CD4-positive, CD25-positive, alpha-beta regulatory T cell (primary cell): ENCODE results near the gene GLYR1. TPM values are rescaled to one million over a fixed set of nuclear protein-coding genes. Genes with fewer than 3 reads are reported as not detected.

Experiments
- ATAC-seq, 2 donors: fragments of 150-1000 bp; cut with Tn5 transposase; one replicate each; pipeline ENCODE4 v1.10.0; 2021; ENCODE audit warnings: low read depth in 2 of 2, moderate number of reproducible peaks in 2 of 2, moderate library complexity in 1 of 2
- DNase-seq, 3 donors: peaks; one replicate each; pipeline versions ENCODE4 v3.0.0 to v3.0.0-alpha.2; 2012 to 2022; ENCODE audit warnings: mixed read lengths in 1 of 3
- H3K27ac ChIP-seq: one replicate; pipeline ENCODE4 v1.7.0; 2013; ENCODE audit warnings: mild to moderate bottlenecking, low read length; ENCODE audit not compliant: insufficient read depth, poor library complexity, severe bottlenecking
- H3K27me3 ChIP-seq: one replicate; pipeline ENCODE4 v1.7.0; 2013; ENCODE audit warnings: low read length; ENCODE audit not compliant: control insufficient read depth, insufficient read depth
- H3K36me3 ChIP-seq: one replicate; pipeline ENCODE4 v1.7.0; 2013; ENCODE audit warnings: mild to moderate bottlenecking, low read length, moderate library complexity; ENCODE audit not compliant: control insufficient read depth, insufficient read depth
- H3K4me1 ChIP-seq: 2 replicates; pipeline ENCODE4 v1.7.0; 2013; ENCODE audit warnings: mild to moderate bottlenecking, low read length; ENCODE audit not compliant: insufficient read depth, control insufficient read depth, poor library complexity, severe bottlenecking
- H3K4me3 ChIP-seq: one replicate; pipeline ENCODE4 v1.7.0; 2013; ENCODE audit warnings: low read depth, mild to moderate bottlenecking, low read length, moderate library complexity
- H3K9me3 ChIP-seq, 2 experiments: 1 replicate in 1 of 2; 2 replicates in 1 of 2; pipeline ENCODE4 v1.7.0; 2013; ENCODE audit warnings: low read length in 2 of 2, mild to moderate bottlenecking in 1 of 2, moderate library complexity in 1 of 2; ENCODE audit not compliant: control insufficient read depth in 2 of 2
- H3K27ac Mint-ChIP-seq, 3 donors: one replicate each; pipeline ENCODE4 v1.8.0; 2020 to 2022; ENCODE audit warnings: mild to moderate bottlenecking in 3 of 3, mixed read lengths in 3 of 3, moderate library complexity in 2 of 3
- H3K27me3 Mint-ChIP-seq: one replicate; pipeline ENCODE4 v1.8.0; 2022; ENCODE audit warnings: mild to moderate bottlenecking, mixed read lengths
- H3K36me3 Mint-ChIP-seq: one replicate; pipeline ENCODE4 v1.8.0; 2020; ENCODE audit warnings: mixed read lengths
- H3K4me1 Mint-ChIP-seq, 4 donors: one replicate each; pipeline ENCODE4 v1.8.0; 2020 to 2022; ENCODE audit warnings: mixed read lengths in 4 of 4, mild to moderate bottlenecking in 1 of 4
- H3K4me3 Mint-ChIP-seq, 4 donors: one replicate each; pipeline ENCODE4 v1.8.0; 2020 to 2022; ENCODE audit warnings: mild to moderate bottlenecking in 4 of 4, mixed read lengths in 4 of 4, moderate library complexity in 3 of 4
- H3K9me3 Mint-ChIP-seq, 7 donors: one replicate each; pipeline ENCODE4 v1.8.0; 2020 to 2022; ENCODE audit warnings: mixed read lengths in 7 of 7, mild to moderate bottlenecking in 3 of 7, moderate library complexity in 2 of 7
- polyA plus RNA-seq, 4 donors: library from polyadenylated mRNA; unstranded; fragments of 300-500 nt; fragmentation: Illumina TruSeq; gene quantifications; one replicate each; pipeline ENCODE4 v1.2.3, GENCODE V29; 2021
- total RNA-seq: library from RNA; stranded (reverse); gene quantifications from one replicate; pipeline ENCODE4 v1.2.3, GENCODE V29; 2022

The GLYR1 gene
- total and polyA plus RNA-seq, 5 donors from 2014 or later, result 29.4 to 114 (median 35.7) TPM

- Mint-ChIP-seq H3K4me1 (peaks cover 0 to 2% (median 0%) of the 10 kb centered on the region in 4 donors), H3K4me3 (peak overlapping the region in 1 of 4 donors; percentile 31), H3K9me3 (no peaks in the 10 kb centered on the region), H3K27me3 (no peaks in the 10 kb centered on the region), H3K36me3 (peaks cover 31% of the 10 kb centered on the region), H3K27ac (peak overlapping the region in 1 of 3 donors; percentile 69)
- H3K4me3 ChIP-seq, result no peak overlapping the region
- peaks cover 65% of the 10 kb centered on the region for H3K36me3 ChIP-seq
- H3K9me3 ChIP-seq, result no peaks in the 10 kb centered on the region
- H3K27ac ChIP-seq, result no peak overlapping the region
- no peaks in the 10 kb centered on the region for H3K27me3 ChIP-seq
- no peaks in the 10 kb centered on the region for H3K4me1 ChIP-seq
- ATAC-seq, result no peak
- DNase-seq, result no peak
Observed at GRCh38 chr16:4811773-4812172, 35.3 kb downstream of the GLYR1 start.

GRCh38 chr16:4811242-4811641 is 35.8 kb downstream of the GLYR1 start:
- H3K4me1 Mint-ChIP-seq, result peaks cover 0 to 2% (median 0%) of the 10 kb centered on the region in 4 donors
- H3K27ac ChIP-seq, result no peak overlapping the region
- ATAC-seq, result no peak
- H3K4me3 ChIP-seq, result no peak overlapping the region
- no peaks in the 10 kb centered on the region for H3K27me3 Mint-ChIP-seq
- H3K4me3 Mint-ChIP-seq, result no peak overlapping the region
- peaks cover 27% of the 10 kb centered on the region for H3K36me3 Mint-ChIP-seq
- no peaks in the 10 kb centered on the region for H3K4me1 ChIP-seq
- no peaks in the 10 kb centered on the region for H3K9me3 ChIP-seq
- H3K27ac Mint-ChIP-seq, result peak overlapping the region in 1 of 3 donors; percentile 69
- no peak for DNase-seq
- H3K36me3 ChIP-seq, result peaks cover 69% of the 10 kb centered on the region
- H3K27me3 ChIP-seq, result no peaks in the 10 kb centered on the region
- H3K9me3 Mint-ChIP-seq, result no peaks in the 10 kb centered on the region

DNA sequence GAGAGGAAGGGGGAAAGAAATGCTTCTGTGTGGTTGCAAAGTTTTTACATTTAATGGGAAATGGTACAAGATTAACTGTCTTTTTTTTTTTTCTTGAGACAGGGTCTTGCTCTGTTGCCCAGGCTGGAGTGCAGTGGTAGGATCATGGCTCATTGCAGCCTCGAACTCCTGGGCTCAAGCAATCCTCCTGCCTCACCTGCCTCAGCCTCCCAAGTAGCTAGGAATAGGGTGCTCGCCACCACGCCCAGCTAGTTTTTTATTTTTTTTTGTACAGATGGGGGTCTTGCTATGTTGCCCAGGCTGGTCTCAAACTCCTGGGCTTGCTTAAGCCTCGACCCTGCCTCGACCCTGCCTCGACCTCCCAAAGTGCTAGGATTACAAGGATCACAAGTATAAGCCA is 40.8 kb downstream of the GLYR1 start:
- Histone ChIP-seq H3K27ac (no peak overlapping the region), H3K36me3 (peaks cover 39% of the 10 kb centered on the region), H3K4me3 (no peak overlapping the region), H3K4me1 (peaks cover 18% of the 10 kb centered on the region), H3K9me3 (no peaks in the 10 kb centered on the region), H3K27me3 (no peaks in the 10 kb centered on the region)
- peak overlapping the region in 1 of 4 donors; percentile 54 for H3K4me3 Mint-ChIP-seq
- peaks cover 7% of the 10 kb centered on the region for H3K36me3 Mint-ChIP-seq
- ATAC-seq (no peak), DNase-seq (no peak)
- H3K27ac Mint-ChIP-seq, result no peak overlapping the region
- H3K9me3 Mint-ChIP-seq, result no peaks in the 10 kb centered on the region
- no peaks in the 10 kb centered on the region for H3K27me3 Mint-ChIP-seq
- H3K4me1 Mint-ChIP-seq, result peaks cover 0 to 19% (median 5%) of the 10 kb centered on the region in 4 donors

DNA sequence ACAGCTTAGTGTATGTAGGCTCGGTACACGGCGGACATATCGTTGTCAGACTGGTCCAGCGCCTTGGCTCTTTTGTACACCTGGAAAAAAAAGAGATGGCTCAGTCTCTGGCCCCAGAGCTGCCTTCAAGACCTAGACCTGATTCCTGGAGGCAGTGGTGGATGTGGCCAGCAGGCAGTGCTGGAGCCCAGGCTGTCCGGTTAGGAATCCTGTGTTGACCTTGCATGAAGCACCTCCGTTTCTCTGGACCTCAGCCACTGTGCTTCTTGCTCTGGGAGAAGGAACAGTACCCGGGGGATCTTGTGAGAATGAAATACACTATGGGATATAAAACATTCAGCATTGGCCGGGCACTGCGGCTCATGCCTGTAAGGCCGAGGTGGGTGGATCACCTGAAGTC is 41.9 kb downstream of the GLYR1 start:
- no peak overlapping the region for H3K27ac Mint-ChIP-seq
- H3K27me3 Mint-ChIP-seq, result no peaks in the 10 kb centered on the region

DNA sequence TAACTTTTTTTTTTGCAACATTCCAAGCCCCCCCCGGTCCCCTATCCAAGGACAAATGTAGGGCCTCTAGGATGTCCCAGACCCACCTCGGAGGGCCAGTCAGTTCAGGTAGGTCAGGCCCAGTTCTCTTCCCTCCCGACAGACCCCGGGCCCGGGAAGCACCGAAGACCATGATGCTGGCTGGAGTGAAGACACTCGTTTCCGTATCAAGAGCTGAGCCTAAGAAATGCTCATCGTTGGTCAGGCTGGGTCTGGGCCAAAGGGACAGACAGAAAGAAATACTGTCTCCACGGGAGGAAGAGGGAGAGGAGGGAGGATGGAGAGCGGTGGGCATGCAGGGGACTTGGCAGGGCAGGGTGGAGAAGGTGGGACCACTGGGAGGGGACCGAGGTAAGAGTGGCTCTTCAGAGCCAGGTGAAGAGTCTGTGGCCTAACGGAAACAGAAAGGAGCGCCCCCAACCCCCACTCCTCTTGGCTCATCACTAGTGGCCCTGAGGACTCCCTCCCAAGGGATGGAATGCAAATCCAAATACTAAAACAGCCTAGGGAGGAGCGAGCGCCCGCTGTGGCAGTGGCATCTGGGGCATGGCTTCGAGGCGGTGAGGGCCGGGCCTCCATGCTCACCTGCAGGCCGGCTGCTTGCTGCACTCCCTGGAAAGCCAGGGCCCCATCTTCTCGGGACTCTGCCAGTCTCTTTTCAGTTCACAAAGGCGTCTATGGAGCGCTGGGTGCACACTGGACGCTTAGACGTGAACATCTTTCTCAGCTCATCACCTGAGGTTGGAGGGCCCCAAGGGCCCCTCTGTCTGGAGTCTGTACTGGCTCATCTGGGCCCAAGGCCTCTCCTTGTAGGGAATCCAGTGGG is 43.0 kb downstream of the GLYR1 start:
- H3K9me3 Mint-ChIP-seq, result no peaks in the 10 kb centered on the region
- no peak overlapping the region for H3K27ac ChIP-seq
- no peaks in the 10 kb centered on the region for H3K27me3 ChIP-seq
- peaks cover 7% of the 10 kb centered on the region for H3K36me3 Mint-ChIP-seq
- no peak for DNase-seq
- no peak overlapping the region for H3K4me3 ChIP-seq
- H3K36me3 ChIP-seq, result peaks cover 24% of the 10 kb centered on the region
- H3K4me1 ChIP-seq, result peaks cover 21% of the 10 kb centered on the region
- peaks cover 0 to 26% (median 6%) of the 10 kb centered on the region in 4 donors for H3K4me1 Mint-ChIP-seq
- no peaks in the 10 kb centered on the region for H3K9me3 ChIP-seq
- peak overlapping the region; percentile 10 to 96 (median 52) for H3K4me3 Mint-ChIP-seq
- peak overlapping the region in 1 of 3 donors; percentile 52 for H3K27ac Mint-ChIP-seq
- ATAC-seq, result no peak
- no peaks in the 10 kb centered on the region for H3K27me3 Mint-ChIP-seq

More for the DNA sequence above, 41.9 kb downstream of the GLYR1 start:
- Mint-ChIP-seq H3K4me1 (peaks cover 0 to 26% (median 6%) of the 10 kb centered on the region in 4 donors), H3K36me3 (peaks cover 7% of the 10 kb centered on the region), H3K4me3 (peak overlapping the region in 3 of 4 donors; percentile 30 to 47 (median 44)), H3K9me3 (no peaks in the 10 kb centered on the region)
- Histone ChIP-seq H3K4me3 (no peak overlapping the region), H3K4me1 (peaks cover 21% of the 10 kb centered on the region), H3K27me3 (no peaks in the 10 kb centered on the region), H3K27ac (no peak overlapping the region), H3K36me3 (peaks cover 32% of the 10 kb centered on the region), H3K9me3 (no peaks in the 10 kb centered on the region)
- DNase-seq (no peak), ATAC-seq (no peak)

DNA sequence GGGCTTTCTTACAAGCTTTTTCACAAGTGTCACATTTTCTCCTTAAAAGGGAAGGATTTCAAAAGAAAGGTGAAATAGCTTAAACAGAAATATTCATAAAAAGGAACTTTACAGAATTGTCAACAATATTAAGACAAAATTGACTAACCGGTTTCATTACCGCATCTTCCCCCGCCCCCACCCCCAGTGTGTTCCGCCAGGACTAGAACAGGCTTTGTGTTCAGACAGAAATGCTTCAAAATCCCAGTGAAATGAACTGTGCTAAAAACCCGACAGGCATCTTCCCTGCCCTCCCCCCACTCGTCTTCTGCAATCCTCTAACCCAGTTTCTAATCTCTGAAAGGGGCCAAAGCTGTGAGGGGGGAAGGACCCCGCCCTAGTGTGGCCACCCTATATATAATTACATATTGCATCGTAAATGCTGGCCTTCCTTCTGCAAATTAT is 43.7 kb downstream of the GLYR1 start:
- peaks cover 21% of the 10 kb centered on the region for H3K4me1 ChIP-seq
- DNase-seq (no peak), ATAC-seq (no peak)
- no peaks in the 10 kb centered on the region for H3K9me3 ChIP-seq
- Mint-ChIP-seq H3K27me3 (no peaks in the 10 kb centered on the region), H3K27ac (no peak overlapping the region), H3K36me3 (peaks cover 7% of the 10 kb centered on the region), H3K4me1 (peaks cover 0 to 26% (median 6%) of the 10 kb centered on the region in 4 donors), H3K4me3 (peak overlapping the region; percentile 85 to 96 (median 92)), H3K9me3 (no peaks in the 10 kb centered on the region)
- H3K27ac ChIP-seq, result peak overlapping the region; percentile 90
- H3K27me3 ChIP-seq, result no peaks in the 10 kb centered on the region
- peak overlapping the region; percentile 59 for H3K4me3 ChIP-seq
- peaks cover 18% of the 10 kb centered on the region for H3K36me3 ChIP-seq

DNA sequence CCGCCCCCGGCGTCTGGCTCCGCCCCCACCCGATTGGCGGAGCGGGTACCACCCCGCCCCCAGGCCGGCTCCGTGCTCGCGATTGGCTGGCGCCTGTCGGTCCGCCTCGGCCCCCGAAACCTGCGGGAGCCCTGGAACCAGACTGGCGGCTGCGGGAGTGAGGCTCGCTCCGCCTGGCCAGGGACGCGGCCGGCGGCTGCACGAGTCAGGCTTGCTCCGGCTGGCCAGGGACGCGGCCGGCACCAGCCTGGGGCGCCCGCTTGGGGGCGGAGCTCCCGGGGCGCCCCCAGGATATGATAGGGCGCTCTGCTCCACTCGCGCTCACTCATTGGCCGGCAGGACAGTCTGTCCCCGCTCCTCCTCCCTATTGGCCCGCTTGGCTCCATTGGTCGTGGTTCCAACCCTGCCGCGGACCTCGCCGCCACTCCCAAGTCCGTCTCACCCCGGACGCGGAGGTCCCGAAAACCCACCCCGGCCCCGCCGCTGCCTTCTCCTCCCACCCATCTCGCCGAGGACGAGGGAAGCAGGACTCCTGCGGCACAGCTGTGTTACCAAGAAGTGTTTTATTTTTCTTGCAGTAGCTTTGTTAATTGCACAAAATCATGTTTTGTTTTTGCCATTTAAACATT is 44.3 kb downstream of the GLYR1 start:
- H3K4me3 Mint-ChIP-seq, result peak overlapping the region; percentile 85 to 96 (median 92)

More for the DNA sequence above, 44.3 kb downstream of the GLYR1 start:
- DNase-seq (peak; percentile 84 to 91 (median 91)), ATAC-seq (peak; percentile 86 to 88)
- Histone ChIP-seq H3K4me1 (peaks cover 21% of the 10 kb centered on the region), H3K4me3 (peak overlapping the region; percentile 59), H3K27ac (peak overlapping the region; percentile 90), H3K36me3 (peaks cover 18% of the 10 kb centered on the region), H3K9me3 (no peaks in the 10 kb centered on the region), H3K27me3 (no peaks in the 10 kb centered on the region)
- no peaks in the 10 kb centered on the region for H3K27me3 Mint-ChIP-seq
- H3K36me3 Mint-ChIP-seq, result peaks cover 6% of the 10 kb centered on the region
- peaks cover 0 to 26% (median 6%) of the 10 kb centered on the region in 4 donors for H3K4me1 Mint-ChIP-seq
- H3K9me3 Mint-ChIP-seq, result no peaks in the 10 kb centered on the region
- peak overlapping the region in 1 of 3 donors; percentile 46 for H3K27ac Mint-ChIP-seq
